HepG2 (cell line): Measurements from ENCODE around the gene WWC1. TPM values are rescaled to one million over a fixed set of nuclear protein-coding genes. Genes with fewer than 3 reads are reported as not detected.

Experiments used
- BATF2 ChIP-seq: sonication (generic); formaldehyde crosslinking; IDR thresholded peaks from 2 replicates; pipeline ENCODE4 v1.8.0; 2022; ENCODE audit warnings: mild to moderate bottlenecking, missing genetic modification reagents, moderate library complexity
- CEBPG ChIP-seq: IDR thresholded peaks from 2 replicates; pipeline ENCODE4 v1.6.1; 2016
- FOXA1 ChIP-seq, 2 experiments: fragments of 450-650 bp in 1 of 2; sonication (generic) in 1 of 2; formaldehyde crosslinking in 1 of 2; IDR thresholded peaks; 2 replicates each; pipeline versions ENCODE4 v1.4.0 to v1.6.1; 2016 to 2020; ENCODE audit warnings: missing genetic modification reagents in 1 of 2
- FOXA3 ChIP-seq: IDR thresholded peaks from 2 replicates; pipeline ENCODE4 v1.6.1; 2016; ENCODE audit warnings: missing genetic modification reagents, missing compliant biosample characterization
- HBP1 ChIP-seq: IDR thresholded peaks from 2 replicates; pipeline ENCODE4 v1.6.1; 2016; ENCODE audit warnings: low read depth, control low read depth
- KLF11 ChIP-seq: IDR thresholded peaks from 2 replicates; pipeline ENCODE4 v1.6.1; 2016; ENCODE audit warnings: missing compliant biosample characterization
- MAF1 ChIP-seq: sonication (generic); formaldehyde crosslinking; IDR thresholded peaks from 2 replicates; pipeline ENCODE4 v1.5.0; 2020; ENCODE audit warnings: missing genetic modification reagents, borderline replicate concordance
- MAFK ChIP-seq, 2 experiments: IDR thresholded peaks in 1 of 2; conservative IDR thresholded peaks in 1 of 2; 2 replicates each; pipeline ENCODE4 v1.6.1; 2011; ENCODE audit warnings: improper control_type of control experiment in 2 of 2, low read length in 2 of 2
- MIER3 ChIP-seq: IDR thresholded peaks from 2 replicates; pipeline ENCODE4 v1.6.1; 2016; ENCODE audit warnings: missing compliant biosample characterization, borderline replicate concordance
- MIXL1 ChIP-seq: IDR thresholded peaks from 2 replicates; pipeline ENCODE4 v1.6.1; 2016
- PRMT3 ChIP-seq: sonication (generic); formaldehyde crosslinking; IDR thresholded peaks from 2 replicates; pipeline ENCODE4 v1.8.1; 2022; ENCODE audit warnings: low read depth, mild to moderate bottlenecking, moderate library complexity, missing genetic modification reagents, borderline replicate concordance
- RARA ChIP-seq: IDR thresholded peaks from 2 replicates; pipeline ENCODE4 v1.6.1; 2016; ENCODE audit warnings: missing genetic modification reagents, missing compliant biosample characterization
- REPIN1 ChIP-seq: sonication (generic); formaldehyde crosslinking; IDR thresholded peaks from 2 replicates; pipeline ENCODE4 v1.8.0; 2022; ENCODE audit warnings: missing genetic modification reagents, low read depth, mild to moderate bottlenecking, borderline replicate concordance
- SMARCE1 ChIP-seq: fragments of 450-650 bp; IDR thresholded peaks from 2 replicates; pipeline ENCODE4 v1.6.1; 2017; ENCODE audit warnings: borderline replicate concordance
- TAF1 ChIP-seq: sonication (generic); formaldehyde crosslinking; IDR thresholded peaks from 2 replicates; pipeline ENCODE4 v1.4.0; 2020; ENCODE audit warnings: missing genetic modification reagents
- TCF7 ChIP-seq: sonication (generic); IDR thresholded peaks from 2 replicates; pipeline ENCODE4 v1.6.1; 2016; ENCODE audit warnings: antibody characterized with exemption, low read depth
- TRIM22 ChIP-seq: fragments of 450-650 bp; IDR thresholded peaks from 2 replicates; pipeline ENCODE4 v1.6.1; 2017
- ZBTB1 ChIP-seq: sonication (generic); formaldehyde crosslinking; IDR thresholded peaks from 2 replicates; pipeline ENCODE4 v1.4.0; 2020; ENCODE audit warnings: missing genetic modification reagents, borderline replicate concordance
- ZBTB8A ChIP-seq: sonication (generic); formaldehyde crosslinking; IDR thresholded peaks from 2 replicates; pipeline ENCODE4 v1.4.0; 2020; ENCODE audit warnings: mild to moderate bottlenecking, low read depth, missing genetic modification reagents, borderline replicate concordance
- ZMAT5 ChIP-seq: sonication (generic); formaldehyde crosslinking; IDR thresholded peaks from 2 replicates; pipeline ENCODE4 v1.5.0; 2020; ENCODE audit warnings: mild to moderate bottlenecking, low read depth, missing genetic modification reagents, borderline replicate concordance
- ZNF501 ChIP-seq: sonication (generic); formaldehyde crosslinking; IDR thresholded peaks from 2 replicates; pipeline ENCODE4 v1.5.1; 2020; ENCODE audit warnings: mild to moderate bottlenecking, moderate library complexity, missing genetic modification reagents
- ZNF570 ChIP-seq: sonication (generic); formaldehyde crosslinking; IDR thresholded peaks from 2 replicates; pipeline ENCODE4 v1.4.0; 2020; ENCODE audit warnings: mild to moderate bottlenecking, missing genetic modification reagents, borderline replicate concordance
- ZNF766 ChIP-seq: sonication (generic); formaldehyde crosslinking; IDR thresholded peaks from 2 replicates; pipeline ENCODE4 v1.5.0; 2020; ENCODE audit warnings: missing genetic modification reagents, borderline replicate concordance
- ZNF790 ChIP-seq: sonication (generic); formaldehyde crosslinking; IDR thresholded peaks from 2 replicates; pipeline ENCODE4 v1.8.0; 2022; ENCODE audit warnings: missing genetic modification reagents, mild to moderate bottlenecking, borderline replicate concordance
- polyA plus RNA-seq, 8 experiments: library from polyadenylated mRNA; depleted of rRNA in 3 of 8; stranded (reverse) in 7 of 8; unstranded in 1 of 8; fragments of >200 nt; fragmentation: Illumina TruSeq in 4 of 8; extraction: Trizol in 4 of 8; gene quantifications; 2 replicates each; pipeline versions ENCODE4 v1.2.1 to v1.2.3, GENCODE V29; 2011 to 2016; ENCODE audit warnings: low read depth in 4 of 8, missing spikeins in 1 of 8, mixed read lengths in 1 of 8; ENCODE audit not compliant: insufficient read depth in 1 of 8
- total RNA-seq, 5 experiments: library from RNA; depleted of rRNA; stranded (reverse); fragments of >200 nt; fragmentation: Illumina TruSeq; extraction: Trizol; gene quantifications; 2 replicates each; pipeline ENCODE4 v1.2.3, GENCODE V29; 2016; ENCODE audit warnings: low read depth in 1 of 5
- TF ChIP-seq, protein P1 (sequence below), 2 experiments: sonication (generic) in 1 of 2; formaldehyde crosslinking in 1 of 2; IDR thresholded peaks; 2 replicates each; pipeline versions ENCODE4 v1.4.0 to v1.6.1; 2018 to 2020; ENCODE audit warnings: missing genetic modification reagents in 2 of 2, borderline replicate concordance in 1 of 2, low read depth in 1 of 2, mild to moderate bottlenecking in 1 of 2, missing biosample characterization in 1 of 2

The WWC1 gene
- total and polyA plus RNA-seq, 2 of the 13 experiments (the other 11 are each of a cell fraction or from before 2014, with no cell fraction given), result 8.3 to 17.9 TPM

GRCh38 chr5:168362097-168362885 lies 70.8 kb downstream of the WWC1 start (continued):
- TF ChIP-seq ZNF766 (CRISPR knock-in tag), result no peak
- peak; percentile 88 for TF ChIP-seq FOXA3 (CRISPR knock-in tag)
- TF ChIP-seq FOXA1 (IDR thresholded peaks at IDR 0.05), result no peak
- TF ChIP-seq FOXA1 (CRISPR knock-in tag; IDR thresholded peaks at IDR 0.05), result peak; percentile 75
- no peak for TF ChIP-seq ZBTB1 (CRISPR knock-in tag)
- TF ChIP-seq TCF7, result no peak; the same call in 1 of the 2 replicates
- TF ChIP-seq PRMT3 (CRISPR knock-in tag), result peak; percentile 21; the same call in 1 of the 2 replicates
- peak; percentile 72; the same call in 1 of the 2 replicates for TF ChIP-seq MIER3
- TF ChIP-seq, protein P1, sequence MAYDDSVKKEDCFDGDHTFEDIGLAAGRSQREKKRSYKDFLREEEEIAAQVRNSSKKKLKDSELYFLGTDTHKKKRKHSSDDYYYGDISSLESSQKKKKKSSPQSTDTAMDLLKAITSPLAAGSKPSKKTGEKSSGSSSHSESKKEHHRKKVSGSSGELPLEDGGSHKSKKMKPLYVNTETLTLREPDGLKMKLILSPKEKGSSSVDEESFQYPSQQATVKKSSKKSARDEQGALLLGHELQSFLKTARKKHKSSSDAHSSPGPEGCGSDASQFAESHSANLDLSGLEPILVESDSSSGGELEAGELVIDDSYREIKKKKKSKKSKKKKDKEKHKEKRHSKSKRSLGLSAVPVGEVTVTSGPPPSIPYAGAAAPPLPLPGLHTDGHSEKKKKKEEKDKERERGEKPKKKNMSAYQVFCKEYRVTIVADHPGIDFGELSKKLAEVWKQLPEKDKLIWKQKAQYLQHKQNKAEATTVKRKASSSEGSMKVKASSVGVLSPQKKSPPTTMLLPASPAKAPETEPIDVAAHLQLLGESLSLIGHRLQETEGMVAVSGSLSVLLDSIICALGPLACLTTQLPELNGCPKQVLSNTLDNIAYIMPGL (CRISPR knock-in tag; IDR thresholded peaks at IDR 0.05; ENCODE audit: borderline replicate concordance in 1 of 2, low read depth in 1 of 2), result peak; percentile 29 to 71; a peak in 2 of 4 replicates
- peak; percentile 75 for TF ChIP-seq CEBPG
- TF ChIP-seq MAF1 (CRISPR knock-in tag), result no peak
- peak; percentile 86 for TF ChIP-seq MIXL1 (CRISPR knock-in tag)
- no peak for TF ChIP-seq TRIM22
- TF ChIP-seq ZNF501 (CRISPR knock-in tag), result peak; percentile 70; the same call in 1 of the 2 replicates
- peak; percentile 71 for TF ChIP-seq RARA (CRISPR knock-in tag)
- TF ChIP-seq KLF11, result no peak
- no peak for TF ChIP-seq SMARCE1
- no peak for TF ChIP-seq ZNF790 (CRISPR knock-in tag)
- TF ChIP-seq REPIN1 (CRISPR knock-in tag), result 0 out of 2 replicates have a peak, but pooled peaks have one; percentile 58
- TF ChIP-seq ZBTB8A (CRISPR knock-in tag), result no peak
- TF ChIP-seq ZMAT5, result no peak
- TF ChIP-seq MAFK (conservative IDR thresholded peaks at IDR 0.05 in 1 of 2, IDR thresholded peaks at IDR 0.05 in 1 of 2; ENCODE audit: low read length in 2 of 2), result no peak
- TF ChIP-seq ZNF570 (CRISPR knock-in tag), result no peak
- TF ChIP-seq HBP1, result peak; percentile 32; the same call in 1 of the 2 replicates
- no peak for TF ChIP-seq TAF1 (CRISPR knock-in tag)
- no peak for TF ChIP-seq BATF2 (CRISPR knock-in tag)
